IPS-15b (cell line): ENCODE measurements around the gene TMEM169.
A peak's percentile ranks its signal among the peaks of the same experiment; 100 is the strongest.

Source experiments
- H3K27me3 ChIP-seq: one replicate; pipeline ENCODE4 v1.6.1; 2013; ENCODE audit warnings: low read length; ENCODE audit not compliant: control insufficient read depth, insufficient read depth
- H3K36me3 ChIP-seq: one replicate; pipeline ENCODE4 v1.6.1; 2013; ENCODE audit warnings: low read length; ENCODE audit not compliant: control insufficient read depth, insufficient read depth
- H3K4me1 ChIP-seq: one replicate; pipeline ENCODE4 v1.6.1; 2013; ENCODE audit warnings: mild to moderate bottlenecking, low read length; ENCODE audit not compliant: control insufficient read depth, insufficient read depth
- H3K4me3 ChIP-seq: one replicate; pipeline ENCODE4 v1.5.1; 2013; ENCODE audit warnings: low read depth, low read length
- H3K9ac ChIP-seq: one replicate; pipeline ENCODE4 v1.6.1; 2013; ENCODE audit warnings: low read depth, mild to moderate bottlenecking, low read length
- H3K9me3 ChIP-seq: one replicate; pipeline ENCODE4 v1.6.1; 2013; ENCODE audit warnings: mild to moderate bottlenecking, low read length; ENCODE audit not compliant: control insufficient read depth, insufficient read depth

The TMEM169 gene

DNA sequence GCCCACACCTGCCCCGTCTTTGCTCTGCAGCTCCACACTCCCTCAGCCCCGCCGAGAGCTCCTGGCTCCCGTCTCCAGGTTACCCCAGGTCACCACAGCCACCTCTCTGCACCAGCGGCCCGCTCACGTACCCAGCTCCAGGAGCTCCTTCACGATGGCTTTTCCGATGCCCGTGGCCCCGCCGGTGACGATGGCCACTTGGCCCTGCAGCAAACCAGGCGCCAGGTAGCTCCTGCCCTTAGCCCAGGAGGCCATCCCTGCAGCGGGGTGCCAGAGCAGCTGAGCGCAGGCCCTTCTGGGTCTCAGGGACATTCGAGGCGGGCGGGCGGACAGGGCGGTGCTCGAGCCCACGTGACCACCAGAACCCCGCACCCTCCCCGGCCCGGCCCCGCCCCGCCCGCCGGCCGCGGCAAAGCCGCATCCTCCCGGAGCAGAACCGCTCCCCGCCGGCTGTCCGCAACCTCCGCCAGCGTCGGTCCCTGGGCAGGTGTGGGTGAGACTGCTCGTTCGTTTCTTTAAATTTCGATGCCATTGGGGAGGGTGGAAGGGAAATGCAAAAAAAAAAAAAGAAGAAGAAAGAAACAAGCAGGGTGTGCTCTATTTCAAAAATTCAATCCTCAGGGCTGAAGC, at the start of gene TMEM169, which contains the start of gene PECR:
TMEM169 (plus strand) TSS at position 433 of the 630 bp plus-strand sequence. CDS start 14,045 bp downstream, outside the sequence.
PECR (minus strand) TSS at position 323 of the 630 bp plus-strand sequence; CDS start at position 255, 68 bp downstream.
- Histone ChIP-seq H3K36me3 (no peaks in the 10 kb centered on the region), H3K4me1 (peaks cover 25% of the 10 kb centered on the region), H3K4me3 (peak within 1 kb of the TSS; percentile 74), H3K27me3 (peaks cover 3% of the 10 kb centered on the region), H3K9ac (peak within 1 kb of the TSS; percentile 82), H3K9me3 (no peaks in the 10 kb centered on the region)

DNA sequence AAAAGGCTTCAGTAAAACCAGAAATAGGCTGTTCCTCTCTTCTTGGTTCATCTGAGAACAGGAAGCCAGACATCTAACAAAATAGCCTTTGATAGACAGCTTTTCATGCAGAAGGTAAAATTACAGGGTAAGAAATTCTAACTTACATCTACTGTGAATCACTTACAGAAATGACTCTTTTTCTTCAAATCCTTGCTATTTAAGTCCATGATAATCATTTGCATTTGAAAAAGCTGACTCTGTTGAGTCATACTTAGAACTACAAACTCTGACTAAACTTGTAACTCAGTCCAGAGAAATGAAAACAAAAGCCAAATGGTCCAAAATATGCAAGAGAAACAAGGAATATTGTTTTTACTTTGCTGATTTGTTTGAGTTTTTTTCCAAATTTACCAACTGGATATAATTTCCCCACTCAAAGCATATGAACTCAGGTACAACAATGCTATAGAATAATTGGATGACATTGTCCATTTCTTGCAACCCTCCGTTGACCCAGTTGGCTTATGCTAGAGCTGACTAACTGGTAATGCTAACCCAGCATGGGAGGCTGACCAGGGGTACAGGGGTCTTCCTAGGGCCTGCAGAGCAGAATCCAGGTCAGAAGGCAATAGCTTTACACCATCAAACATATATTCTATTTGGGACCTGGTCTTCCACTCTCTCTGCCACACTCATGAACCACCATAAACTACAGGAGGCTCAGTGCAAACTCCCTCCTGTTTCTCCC, 49.6 kb upstream of the TMEM169 start:
- no peaks in the 10 kb centered on the region for H3K9me3 ChIP-seq
- H3K4me1 ChIP-seq = no peaks in the 10 kb centered on the region
- no peak overlapping the region for H3K4me3 ChIP-seq
- no peak overlapping the region for H3K9ac ChIP-seq
- peaks cover 4% of the 10 kb centered on the region for H3K36me3 ChIP-seq
- H3K27me3 ChIP-seq = no peaks in the 10 kb centered on the region

DNA sequence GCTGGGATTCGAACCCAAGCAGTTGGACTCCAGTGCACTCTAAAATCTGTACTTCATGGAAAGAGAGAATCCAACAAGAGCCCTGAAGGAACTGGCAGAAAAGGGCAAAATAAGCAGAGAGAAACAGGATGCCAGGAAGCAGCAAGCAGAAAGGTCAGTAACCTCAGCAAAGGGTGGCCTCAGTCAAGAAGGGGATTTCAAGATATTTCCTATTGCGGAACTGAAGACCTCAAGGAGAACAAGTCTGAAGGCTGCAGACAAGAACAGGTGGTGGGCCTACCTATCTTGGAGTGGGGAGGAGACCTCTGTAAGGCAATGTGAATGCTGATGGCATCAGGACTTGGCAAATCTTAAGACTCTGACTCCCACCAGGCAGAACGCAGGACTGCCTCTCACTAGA, 48.3 kb upstream of the TMEM169 start:
- Histone ChIP-seq H3K36me3 (peaks cover 4% of the 10 kb centered on the region), H3K9me3 (no peaks in the 10 kb centered on the region), H3K4me1 (no peaks in the 10 kb centered on the region), H3K4me3 (no peak overlapping the region), H3K9ac (no peak overlapping the region), H3K27me3 (no peaks in the 10 kb centered on the region)

GRCh38 chr2:216034065-216034464, 47.7 kb upstream of the TMEM169 start:
- no peaks in the 10 kb centered on the region for H3K27me3 ChIP-seq
- no peak overlapping the region for H3K9ac ChIP-seq
- H3K4me1 ChIP-seq = no peaks in the 10 kb centered on the region
- no peaks in the 10 kb centered on the region for H3K9me3 ChIP-seq
- peaks cover 4% of the 10 kb centered on the region for H3K36me3 ChIP-seq
- no peak overlapping the region for H3K4me3 ChIP-seq

GRCh38 chr2:216039918-216040317, 41.8 kb upstream of the TMEM169 start:
- no peaks in the 10 kb centered on the region for H3K9me3 ChIP-seq
- no peak overlapping the region for H3K4me3 ChIP-seq
- no peak overlapping the region for H3K9ac ChIP-seq
- H3K27me3 ChIP-seq = no peaks in the 10 kb centered on the region
- peaks cover 4% of the 10 kb centered on the region for H3K36me3 ChIP-seq
- no peaks in the 10 kb centered on the region for H3K4me1 ChIP-seq

DNA sequence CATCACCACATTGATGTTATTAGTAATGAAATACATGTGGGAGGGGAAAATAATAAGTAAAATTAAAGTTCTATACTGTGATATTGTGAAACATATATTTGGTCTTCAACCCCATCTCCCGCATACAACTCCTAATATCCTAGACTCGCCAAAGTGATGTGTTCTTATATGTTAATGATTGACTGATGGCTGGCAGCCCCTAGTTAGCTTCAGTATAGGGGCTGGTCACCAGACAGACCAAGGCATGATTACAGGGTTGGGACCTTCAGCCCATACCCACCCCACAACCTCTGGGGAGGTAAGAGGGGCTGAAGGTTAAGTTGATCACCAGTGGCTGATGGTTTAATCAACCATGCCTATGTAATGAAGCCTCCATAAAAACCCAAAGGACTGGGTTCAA, 40.3 kb upstream of the TMEM169 start:
- no peaks in the 10 kb centered on the region for H3K4me1 ChIP-seq
- H3K9me3 ChIP-seq = no peaks in the 10 kb centered on the region
- peaks cover 4% of the 10 kb centered on the region for H3K36me3 ChIP-seq
- H3K4me3 ChIP-seq = no peak overlapping the region
- H3K27me3 ChIP-seq = no peaks in the 10 kb centered on the region
- no peak overlapping the region for H3K9ac ChIP-seq

DNA sequence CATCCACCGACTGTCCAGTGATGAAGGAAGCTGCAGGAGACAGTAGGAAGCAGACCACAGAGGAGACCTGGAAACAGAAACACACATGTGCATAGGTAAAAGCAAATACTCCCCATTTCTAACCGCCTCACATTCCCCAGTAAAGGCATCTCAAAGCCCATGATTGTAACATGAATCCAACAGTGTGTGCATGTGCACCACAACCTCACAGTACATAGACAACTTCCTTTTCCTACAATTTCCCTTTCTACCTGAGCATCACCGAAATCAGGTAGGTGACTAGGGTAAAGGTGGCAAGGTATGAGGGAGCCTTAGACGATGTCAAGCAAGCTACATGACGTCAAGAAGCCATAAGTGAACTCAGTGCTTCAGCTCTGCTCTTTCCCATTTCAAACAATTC, 37.8 kb upstream of the TMEM169 start:
- H3K9me3 ChIP-seq = no peaks in the 10 kb centered on the region
- no peaks in the 10 kb centered on the region for H3K27me3 ChIP-seq
- H3K36me3 ChIP-seq = peaks cover 4% of the 10 kb centered on the region
- H3K4me1 ChIP-seq = no peaks in the 10 kb centered on the region
- H3K4me3 ChIP-seq = no peak overlapping the region
- H3K9ac ChIP-seq = no peak overlapping the region

- Histone ChIP-seq H3K36me3 (peaks cover 4% of the 10 kb centered on the region), H3K9ac (no peak overlapping the region)
Observed at GRCh38 chr2:216044883-216045486, 36.7 kb upstream of the TMEM169 start.

DNA sequence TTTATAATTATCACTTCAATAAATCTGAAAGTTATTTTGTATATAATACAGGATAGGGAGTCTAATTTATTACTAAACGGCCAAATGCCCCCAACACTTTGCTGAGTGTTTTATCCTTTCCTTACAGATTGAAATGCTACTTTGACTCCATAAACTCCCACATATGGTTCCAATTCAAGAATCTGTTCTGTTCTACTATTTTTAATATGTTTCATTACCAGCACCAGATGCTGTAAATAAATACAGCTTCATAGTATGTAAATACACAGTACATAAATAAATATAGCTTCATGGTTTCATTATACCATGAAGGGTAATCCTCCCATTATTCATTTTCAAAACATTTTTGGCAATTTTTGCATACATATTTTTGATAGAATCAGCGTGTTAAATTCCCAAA, 34.3 kb upstream of the TMEM169 start:
- H3K36me3 ChIP-seq = no peaks in the 10 kb centered on the region
- no peak overlapping the region for H3K9ac ChIP-seq
- H3K4me1 ChIP-seq = peaks cover 5% of the 10 kb centered on the region
- no peaks in the 10 kb centered on the region for H3K27me3 ChIP-seq
- H3K4me3 ChIP-seq = no peak overlapping the region
- no peaks in the 10 kb centered on the region for H3K9me3 ChIP-seq

More at GRCh38 chr2:216044883-216045486, 36.7 kb upstream of the TMEM169 start:
- no peak overlapping the region for H3K4me3 ChIP-seq
- H3K4me1 ChIP-seq = no peaks in the 10 kb centered on the region
- H3K27me3 ChIP-seq = no peaks in the 10 kb centered on the region
- H3K9me3 ChIP-seq = no peaks in the 10 kb centered on the region

DNA sequence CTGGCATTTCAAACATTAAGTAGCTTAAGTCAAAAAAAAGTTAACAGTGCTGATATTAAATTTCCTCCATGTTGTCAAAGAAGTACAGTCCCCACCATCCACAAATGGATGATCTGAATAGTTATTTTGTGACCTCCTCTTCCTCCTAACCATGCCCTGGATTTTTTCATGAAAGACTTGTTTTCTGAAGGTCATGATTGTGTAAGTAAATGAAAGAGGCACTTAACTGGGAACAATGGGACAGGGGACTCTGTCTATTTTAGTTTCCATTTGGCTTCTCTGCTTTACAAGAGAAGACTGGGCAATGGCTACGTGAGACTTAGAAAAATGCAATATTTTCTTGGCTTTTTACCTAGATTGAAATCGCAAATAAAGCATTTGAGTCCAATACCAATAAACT, 32.3 kb upstream of the TMEM169 start:
- Histone ChIP-seq H3K9ac (no peak overlapping the region), H3K4me3 (no peak overlapping the region), H3K27me3 (no peaks in the 10 kb centered on the region), H3K4me1 (peaks cover 5% of the 10 kb centered on the region), H3K36me3 (no peaks in the 10 kb centered on the region), H3K9me3 (no peaks in the 10 kb centered on the region)

- H3K4me1 ChIP-seq = peaks cover 5% of the 10 kb centered on the region
- no peaks in the 10 kb centered on the region for H3K27me3 ChIP-seq
- H3K9me3 ChIP-seq = no peaks in the 10 kb centered on the region
- no peak overlapping the region for H3K4me3 ChIP-seq
- no peaks in the 10 kb centered on the region for H3K36me3 ChIP-seq
- H3K9ac ChIP-seq = no peak overlapping the region
Observed at GRCh38 chr2:216051350-216051749, 30.4 kb upstream of the TMEM169 start.

DNA sequence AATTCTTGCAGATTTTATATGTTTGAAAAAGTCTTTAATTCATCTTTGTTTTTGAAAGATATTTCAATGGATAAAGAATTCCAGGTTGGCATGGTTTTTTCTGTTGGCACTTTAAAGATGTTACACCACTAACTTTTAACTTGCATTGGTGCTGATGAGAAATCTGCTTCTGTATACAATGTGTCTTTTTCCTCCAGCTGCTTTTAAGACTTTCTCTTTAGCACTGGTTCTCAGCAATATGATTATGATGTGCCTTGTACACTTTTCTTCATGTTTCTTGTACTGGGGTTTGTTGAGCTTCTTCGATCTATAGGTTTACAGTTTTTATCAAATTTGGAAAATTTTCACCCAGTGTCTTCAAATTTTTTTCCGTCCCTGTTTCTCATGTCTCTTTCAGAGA, 29.3 kb upstream of the TMEM169 start:
- no peak overlapping the region for H3K9ac ChIP-seq
- no peak overlapping the region for H3K4me3 ChIP-seq
- H3K36me3 ChIP-seq = no peaks in the 10 kb centered on the region
- H3K4me1 ChIP-seq = peaks cover 5% of the 10 kb centered on the region
- H3K27me3 ChIP-seq = no peaks in the 10 kb centered on the region
- no peaks in the 10 kb centered on the region for H3K9me3 ChIP-seq
